HG03342 (cell line): Measurements from ENCODE around the gene PRPF6.
A peak's percentile ranks its signal among the peaks of the same experiment; 100 is the strongest.

Experiments used
- ATAC-seq: cut with Tn5 transposase; IDR thresholded peaks from one replicate; pipeline ENCODE4 v1.9.1; 2021; ENCODE audit warnings: mild to moderate bottlenecking, moderate library complexity; ENCODE audit not compliant: unreplicated experiment

The PRPF6 gene

DNA sequence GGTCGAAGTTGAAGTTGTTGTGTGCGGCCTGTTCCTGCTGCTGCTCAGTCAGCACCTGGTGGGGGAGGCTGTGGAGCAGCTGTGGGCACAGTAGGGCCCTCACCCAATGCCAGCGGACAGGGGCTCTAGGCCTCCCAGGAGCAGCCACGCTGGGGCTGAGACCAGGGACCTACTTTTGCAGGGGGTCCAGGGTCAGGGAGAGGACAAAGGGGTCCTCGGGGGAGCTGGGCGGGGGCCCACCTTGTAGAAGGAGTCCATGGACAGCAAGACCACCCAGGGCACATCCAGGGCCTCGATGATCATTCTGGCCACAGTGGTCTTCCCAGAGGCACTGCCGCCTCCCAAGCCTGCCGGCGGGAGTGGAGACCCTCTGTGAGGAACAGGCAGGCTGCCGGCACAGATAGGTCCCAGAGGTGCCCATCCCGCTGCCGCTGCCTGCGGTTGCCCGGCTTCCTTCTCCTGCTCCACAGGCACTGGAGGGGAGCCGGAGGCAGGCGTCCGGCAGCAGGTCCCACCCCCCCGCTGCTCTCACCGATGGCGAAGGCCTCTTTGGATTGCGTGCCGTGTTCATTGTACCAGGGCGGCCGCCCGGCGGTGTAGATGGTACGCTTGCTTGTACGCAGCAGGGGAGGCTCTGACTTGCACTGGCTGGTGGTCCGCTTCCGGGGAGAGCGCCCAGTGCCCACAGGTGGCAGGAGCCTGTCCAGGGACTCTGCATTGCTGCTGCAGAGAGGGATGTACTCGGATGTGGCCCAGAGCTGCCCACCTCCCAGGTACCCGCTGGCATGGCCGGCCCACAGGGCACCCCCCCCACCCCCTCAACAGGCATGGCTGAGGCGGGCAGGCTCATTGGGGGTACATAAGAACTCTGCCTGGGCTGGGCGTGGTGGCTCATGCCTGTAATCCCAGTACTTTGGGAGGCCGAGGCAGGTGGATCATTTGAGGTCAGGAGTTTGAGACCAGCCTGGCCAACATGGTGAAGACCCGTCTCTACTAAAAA is 34.7 kb upstream of the PRPF6 start:
- ATAC-seq: no peak

GRCh38 chr20:63946986-63947637 is 33.8 kb upstream of the PRPF6 start:
- ATAC-seq: no peak

DNA sequence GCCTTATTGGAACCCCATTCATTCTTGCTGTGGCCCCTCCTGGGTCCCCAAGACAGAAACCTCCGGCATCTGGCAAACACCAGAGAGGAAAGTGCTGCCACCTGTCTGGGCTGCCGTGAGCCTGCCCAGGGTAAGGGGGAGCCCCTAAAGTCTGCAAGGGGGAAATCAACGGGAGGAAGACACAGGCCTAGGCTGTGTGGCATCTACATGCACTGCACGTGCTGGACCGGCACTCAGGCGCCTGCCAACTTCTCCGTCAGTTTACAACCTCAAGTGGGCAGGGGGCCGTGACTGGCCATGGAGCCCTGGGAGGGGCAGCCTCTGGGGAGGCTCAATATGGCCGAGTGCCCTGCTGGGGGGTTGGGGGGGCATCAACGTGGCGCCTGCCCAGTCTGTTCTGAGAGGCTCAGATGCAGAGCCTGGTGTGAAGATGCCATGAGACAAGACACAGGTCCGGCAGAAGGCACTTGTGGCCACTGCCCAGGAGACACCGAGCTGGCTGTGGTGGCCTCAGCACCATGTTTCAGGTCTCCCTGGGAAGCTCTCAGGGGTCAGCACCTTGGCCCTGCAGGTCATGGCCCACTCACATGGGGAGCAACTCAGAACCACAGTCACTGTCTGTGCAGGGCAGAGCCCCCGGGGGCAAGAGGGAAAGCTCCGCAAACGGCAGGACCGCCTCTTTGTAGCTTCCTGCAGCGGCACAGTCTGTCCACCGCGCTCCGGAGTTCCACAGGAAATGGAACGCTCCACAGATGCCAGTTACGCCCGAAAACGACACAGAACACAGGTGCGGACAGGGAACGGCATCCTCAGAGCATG is 33.1 kb upstream of the PRPF6 start:
- no peak for ATAC-seq

DNA sequence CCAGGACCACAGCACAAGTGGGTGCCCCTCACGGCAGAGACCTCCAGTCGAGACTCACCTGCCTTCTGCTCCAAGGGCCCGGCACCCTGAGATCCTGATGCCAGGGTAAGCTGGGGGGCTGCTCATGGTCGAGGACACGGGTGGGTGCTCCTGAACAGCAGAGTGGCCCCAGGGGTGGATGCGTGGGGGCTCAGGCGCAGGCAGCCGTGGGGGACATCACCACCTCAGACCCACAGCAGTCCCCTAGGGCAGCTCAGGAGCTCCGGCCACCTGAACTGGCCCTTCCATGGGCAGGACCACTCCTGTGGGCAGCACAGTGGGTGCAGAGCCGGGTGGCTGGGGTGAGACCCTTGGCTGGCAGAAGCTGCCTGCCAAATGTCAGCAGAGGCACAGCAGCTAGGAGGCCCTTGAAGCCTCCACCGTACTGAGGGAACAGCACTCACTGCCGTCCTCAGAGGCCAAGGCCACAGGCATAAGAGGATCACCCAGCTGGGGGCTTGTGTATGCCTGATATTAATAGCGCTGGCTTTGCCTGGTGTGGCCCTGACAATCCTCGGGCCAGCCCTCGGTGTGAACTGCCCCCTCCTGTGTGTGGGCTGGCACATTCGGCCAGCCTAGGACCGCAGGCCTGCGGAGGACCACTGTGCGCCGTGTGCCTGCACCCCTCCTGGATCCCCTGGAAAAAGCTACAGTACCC is 30.1 kb upstream of the PRPF6 start:
- no peak for ATAC-seq

DNA sequence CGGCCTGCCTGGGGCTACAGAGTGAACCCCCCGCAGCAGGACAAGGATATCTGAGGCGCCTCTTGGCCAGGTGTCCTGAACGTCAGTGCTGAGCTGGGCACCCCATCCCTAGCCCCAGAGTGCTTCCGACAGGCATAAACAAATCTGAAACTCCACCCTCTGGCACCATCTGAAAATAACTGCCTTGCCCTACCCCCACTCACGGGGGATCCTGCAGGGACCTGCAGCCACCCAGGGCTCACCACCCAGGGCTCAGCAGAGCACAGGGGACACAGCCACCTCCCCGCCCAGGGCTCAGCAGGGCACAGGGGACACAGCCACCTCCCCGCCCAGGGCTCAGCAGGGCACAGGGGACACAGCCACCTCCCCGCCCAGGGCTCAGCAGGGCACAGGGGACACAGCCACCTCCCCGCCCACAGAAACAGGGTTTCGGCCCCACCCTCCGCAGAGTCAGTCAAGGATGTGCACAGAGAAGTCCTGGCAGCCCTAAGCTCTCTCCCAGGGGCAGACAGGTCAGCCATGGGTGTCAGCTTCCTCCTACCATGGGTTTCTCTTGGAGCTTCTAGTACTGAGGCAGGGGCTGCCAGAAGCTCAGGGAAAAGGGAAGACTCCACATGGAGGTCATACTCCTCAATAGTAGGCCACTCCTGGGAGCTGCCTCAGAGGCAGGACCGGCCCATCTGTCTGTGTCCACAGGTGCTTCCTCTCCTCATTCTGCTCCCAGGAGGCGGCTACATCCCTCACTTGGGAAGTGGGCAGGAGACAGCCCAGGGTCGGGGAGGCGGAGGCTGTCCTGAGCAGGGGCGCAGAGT is 29.3 kb upstream of the PRPF6 start:
- no peak for ATAC-seq

DNA sequence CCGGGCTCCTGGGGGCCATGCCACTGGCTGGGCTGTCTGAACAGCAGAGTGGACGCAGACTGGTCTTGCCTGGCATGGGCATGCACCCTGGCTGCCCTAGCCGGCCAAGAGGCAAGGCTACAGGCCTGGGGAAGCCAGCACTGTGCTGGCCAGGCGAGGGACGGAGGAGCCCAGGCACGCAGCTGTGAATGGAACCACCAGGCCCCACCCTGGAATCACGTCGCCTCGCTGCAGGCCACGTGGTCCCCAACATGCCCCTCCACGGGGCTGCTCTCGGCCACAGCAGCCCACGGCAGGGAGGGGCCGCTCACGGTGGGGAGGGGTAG is 28.8 kb upstream of the PRPF6 start:
- no peak for ATAC-seq

GRCh38 chr20:63952769-63953168 is 28.2 kb upstream of the PRPF6 start:
- ATAC-seq: no peak

- ATAC-seq: no peak
Observed at GRCh38 chr20:63953764-63954429, 27.0 kb upstream of the PRPF6 start.

GRCh38 chr20:63955281-63955826 is 25.6 kb upstream of the PRPF6 start:
- peak; percentile 21 for ATAC-seq

DNA sequence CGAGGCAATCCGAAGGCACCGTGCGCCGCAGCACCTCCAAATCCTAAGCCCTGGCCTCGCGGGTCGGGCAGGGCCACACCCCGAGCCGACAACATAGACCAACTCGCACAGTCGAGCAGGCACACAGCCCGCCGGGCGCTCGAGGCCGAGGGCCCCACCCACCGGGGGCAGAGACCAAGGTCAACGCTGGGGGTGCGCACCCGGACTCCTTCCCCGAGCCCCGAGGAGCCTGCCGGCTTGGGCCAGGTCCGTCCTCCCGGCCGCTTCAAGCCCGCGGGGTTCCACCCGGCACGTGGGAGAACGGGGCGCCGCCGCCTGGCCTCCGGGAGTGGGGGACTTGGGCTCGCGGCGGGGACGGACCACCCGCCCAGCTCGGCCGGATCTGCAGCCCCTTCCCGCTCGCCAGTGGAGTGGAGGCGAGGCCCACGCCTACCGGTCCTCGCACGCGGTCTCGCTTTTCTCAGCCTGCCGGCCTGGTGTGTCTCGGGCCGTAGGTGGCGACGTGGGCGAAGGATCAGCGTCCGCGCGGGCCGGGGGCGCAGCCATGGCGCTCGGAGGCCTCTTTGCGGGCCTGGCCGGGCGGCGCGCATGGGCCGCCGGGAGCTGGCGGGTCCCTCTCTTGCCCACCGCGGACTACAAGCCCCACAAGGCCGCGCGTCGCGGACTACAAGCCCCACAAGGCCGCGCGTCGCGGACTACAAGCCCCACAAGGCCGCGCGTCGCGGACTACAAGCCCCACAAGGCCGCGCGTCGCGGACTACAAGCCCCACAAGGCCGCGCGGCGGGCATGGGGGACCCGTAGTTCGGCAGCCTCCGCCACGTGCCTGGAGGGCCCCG is 24.9 kb upstream of the PRPF6 start, which contains the start of gene UCKL1:
Gene UCKL1, minus strand, starts transcription at position 590 of the 837 bp plus-strand sequence. Its CDS starts 44 bp downstream, at position 546.
- peak; percentile 62 for ATAC-seq

- ATAC-seq: no peak
Observed at GRCh38 chr20:63956664-63957003, 24.3 kb upstream of the PRPF6 start.

DNA sequence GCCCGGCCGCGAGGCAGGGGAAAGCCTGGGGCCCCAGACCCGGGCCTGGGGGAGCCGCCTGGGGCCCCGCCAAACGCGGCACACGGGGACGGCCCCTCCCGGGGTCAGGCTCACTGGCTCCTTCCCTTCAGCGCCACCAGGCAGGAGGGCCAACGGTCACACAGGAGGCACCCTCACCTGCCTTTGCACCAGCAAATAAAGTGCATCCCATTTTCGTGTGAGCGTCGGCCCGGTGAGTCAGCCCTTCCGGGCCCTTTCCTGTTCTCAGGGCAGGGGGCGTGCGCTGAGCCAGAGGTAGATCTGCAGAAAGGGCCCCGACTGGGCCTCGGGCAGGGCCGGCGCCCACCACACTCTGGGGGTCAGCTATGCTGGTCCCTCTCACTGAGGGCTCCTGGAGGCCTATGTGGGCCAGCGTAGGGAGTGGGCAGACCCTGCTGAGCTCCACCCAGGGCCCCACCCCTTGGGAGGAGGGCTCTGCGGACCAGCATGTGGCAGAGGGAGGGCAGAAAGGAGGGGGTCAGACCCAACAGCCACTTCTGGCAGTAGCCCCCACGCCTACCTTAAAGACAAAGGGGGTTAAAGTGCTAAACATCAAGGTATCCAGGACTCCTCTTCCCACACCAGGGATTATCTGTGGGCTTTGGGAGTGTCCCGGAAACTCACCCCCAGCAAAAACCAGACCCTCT is 23.8 kb upstream of the PRPF6 start:
- peak; percentile 30 for ATAC-seq

- no peak for ATAC-seq
Observed at GRCh38 chr20:63957690-63958441, 23.1 kb upstream of the PRPF6 start.

DNA sequence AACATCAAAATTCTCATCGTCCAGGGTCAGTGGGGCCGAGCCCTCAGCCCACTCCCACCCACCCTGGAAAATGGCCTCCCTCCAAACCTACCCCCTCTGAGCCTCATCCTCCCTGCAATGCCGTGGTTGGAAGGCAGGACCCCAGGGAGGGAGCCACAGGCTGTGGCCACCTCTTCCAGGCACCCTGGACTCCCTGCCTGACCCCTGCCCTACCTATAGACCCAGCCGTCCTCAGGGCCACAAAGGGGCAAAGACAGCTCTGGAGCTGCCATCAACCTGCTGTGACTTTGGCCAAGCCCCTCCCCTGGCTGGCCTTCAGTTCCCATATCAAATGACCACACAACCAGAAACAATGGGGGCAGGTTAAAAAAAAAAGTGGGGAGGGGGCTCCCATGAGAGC is 22.5 kb upstream of the PRPF6 start:
- ATAC-seq: no peak

GRCh38 chr20:63958964-63959698 is 21.8 kb upstream of the PRPF6 start:
- no peak for ATAC-seq

DNA sequence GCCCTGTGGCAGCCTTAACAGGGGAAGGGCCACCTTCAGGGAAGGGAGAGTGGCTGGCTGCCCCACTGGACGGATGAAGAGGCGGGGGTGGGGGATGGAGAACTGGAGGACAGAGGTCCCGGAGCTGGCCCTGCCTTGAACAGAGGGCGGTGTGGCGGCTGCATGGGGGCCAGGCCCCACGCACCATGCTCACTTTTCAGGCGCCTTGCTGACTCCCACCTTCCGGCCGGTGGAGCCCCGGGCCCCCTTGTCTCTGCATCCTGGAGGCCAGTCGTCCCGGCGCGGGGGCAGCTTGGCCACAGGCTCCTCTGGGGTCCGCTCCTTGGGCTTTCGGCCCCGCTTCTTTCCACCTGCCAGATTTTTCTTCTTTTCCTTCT is 21.2 kb upstream of the PRPF6 start:
- ATAC-seq: no peak
